Keratinocyte (primary cell): ENCODE results near the gene PRRT1B. TPM values are rescaled to one million over a fixed set of nuclear protein-coding genes. Genes with fewer than 3 reads are reported as not detected.

Experiments
- DNase-seq: peaks from one replicate; pipeline ENCODE4 v3.0.0-alpha.2; 2011; ENCODE audit warnings: low read depth, missing footprints, low spot score
- FAIRE-seq: peaks from 2 replicates; lab custom pipeline; 2011; peaks lifted over from hg19 to GRCh38; lab: Jason Lieb, UNC
- H2AFZ ChIP-seq: 2 replicates; pipeline ENCODE4 v1.6.0; 2012; ENCODE audit warnings: low read length, control low read depth, inconsistent platforms; ENCODE audit not compliant: control insufficient read depth
- H3K27ac ChIP-seq: 2 replicates; pipeline ENCODE4 v1.5.1; 2011; ENCODE audit warnings: low read length; ENCODE audit not compliant: control insufficient read depth, insufficient read depth
- H3K27me3 ChIP-seq: 3 replicates; pipeline ENCODE4 v1.6.0; 2011; ENCODE audit warnings: low read length; ENCODE audit not compliant: control insufficient read depth, insufficient read depth; ENCODE audit errors: extremely low read depth
- H3K36me3 ChIP-seq, 2 experiments: 2 replicates in 1 of 2; 3 replicates in 1 of 2; pipeline ENCODE4 v1.5.1; 2011; ENCODE audit warnings: low read length in 2 of 2, mild to moderate bottlenecking in 1 of 2; ENCODE audit not compliant: control insufficient read depth in 2 of 2, insufficient read depth in 2 of 2; ENCODE audit errors: extremely low read depth in 1 of 2
- H3K4me1 ChIP-seq: 3 replicates; pipeline ENCODE4 v1.5.1; 2011; ENCODE audit warnings: low read length; ENCODE audit not compliant: control insufficient read depth, insufficient read depth; ENCODE audit errors: extremely low read depth
- H3K4me2 ChIP-seq: 3 replicates; pipeline ENCODE4 v1.6.0; 2011; ENCODE audit warnings: low read depth, low read length; ENCODE audit not compliant: control insufficient read depth, insufficient read depth; ENCODE audit errors: extremely low read depth
- H3K4me3 ChIP-seq, 3 experiments: fragments of 200-600 bp in 1 of 3; sonication (generic) in 1 of 3; 2 replicates in 2 of 3; 3 replicates in 1 of 3; pipeline ENCODE4 v1.5.1; 2011 to 2016; ENCODE audit warnings: low read length in 3 of 3, mild to moderate bottlenecking in 3 of 3, control low read depth in 2 of 3, inconsistent platforms in 1 of 3, low read depth in 1 of 3, mixed read lengths in 1 of 3, mixed run types in 1 of 3, moderate library complexity in 1 of 3; ENCODE audit not compliant: control insufficient read depth in 2 of 3, insufficient read depth in 2 of 3; ENCODE audit errors: extremely low read depth in 1 of 3
- H3K79me2 ChIP-seq: 2 replicates; pipeline ENCODE4 v1.6.0; 2012; ENCODE audit warnings: low read length; ENCODE audit not compliant: control insufficient read depth, insufficient read depth
- H3K9ac ChIP-seq: 3 replicates; pipeline ENCODE4 v1.6.0; 2011; ENCODE audit warnings: low read length; ENCODE audit not compliant: control insufficient read depth, insufficient read depth; ENCODE audit errors: extremely low read depth
- H3K9me1 ChIP-seq: 3 replicates; pipeline ENCODE4 v1.6.0; 2011; ENCODE audit warnings: low read length; ENCODE audit not compliant: control insufficient read depth, insufficient read depth; ENCODE audit errors: extremely low read depth
- H3K9me3 ChIP-seq: 2 replicates; pipeline ENCODE4 v1.5.1; 2012; ENCODE audit warnings: low read depth, low read length; ENCODE audit not compliant: control insufficient read depth
- H4K20me1 ChIP-seq: 3 replicates; pipeline ENCODE4 v1.6.0; 2011; ENCODE audit warnings: low read length; ENCODE audit not compliant: control insufficient read depth, insufficient read depth; ENCODE audit errors: extremely low read depth
- CTCF ChIP-seq, 3 experiments: IDR thresholded peaks in 1 of 3; conservative IDR thresholded peaks in 1 of 3; optimal IDR thresholded peaks in 1 of 3; 2 replicates in 2 of 3; 3 replicates in 1 of 3; pipeline versions ENCODE3 to v1.5.1; 2011; ENCODE audit warnings: low read length in 3 of 3, mild to moderate bottlenecking in 3 of 3, moderate library complexity in 2 of 3, control low read depth in 1 of 3, inconsistent platforms in 1 of 3; ENCODE audit not compliant: insufficient read depth in 2 of 3; ENCODE audit errors: extremely low read depth in 1 of 3
- EZH2 ChIP-seq: IDR thresholded peaks from one replicate; pipeline ENCODE4 v1.6.1; 2012; ENCODE audit warnings: inconsistent platforms, mild to moderate bottlenecking, low read length, moderate library complexity
- dilution Hi-C: fragments of 300-500 bp; cut with MboI; formaldehyde crosslinking; loops from one replicate; pipeline ENCODE4 v1.7.0; 2020; ENCODE audit warnings: low sequenced_read_pairs; ENCODE audit not compliant: extremely low pct_ligation_motif_present
- polyA plus RNA-seq, 5 experiments: library from polyadenylated mRNA; depleted of rRNA in 3 of 5; stranded (reverse) in 3 of 5; stranded (forward) in 1 of 5; unstranded in 1 of 5; fragments of >200 nt; gene quantifications; 1 replicate in 1 of 5; 2 replicates in 3 of 5; 3 replicates in 1 of 5; pipeline versions ENCODE4 v1.2.1 to v1.2.3, GENCODE V29; 2011 to 2012; ENCODE audit warnings: missing spikeins in 2 of 5, low read depth in 1 of 5, low replicate concordance in 1 of 5

PRRT1B gene
- polyA plus RNA-seq, 1 donor (not counting 4 experiments of a cell fraction or from before 2014, with no cell fraction given): not detected

- Histone ChIP-seq H3K4me1 (peaks cover under 1% of the 10 kb centered on the region), H3K9ac (no peak overlapping the region), H3K4me3 (no peak overlapping the region), H3K79me2 (peaks cover under 1% of the 10 kb centered on the region), H4K20me1 (peaks cover 4% of the 10 kb centered on the region), H3K27me3 (no peaks in the 10 kb centered on the region), H3K4me2 (no peak overlapping the region), H3K9me1 (no peaks in the 10 kb centered on the region), H2AFZ (no peak overlapping the region), H3K27ac (no peak overlapping the region), H3K36me3 (peaks cover 38 to 40% of the 10 kb centered on the region in 2 experiments), H3K9me3 (no peaks in the 10 kb centered on the region)
- TF ChIP-seq CTCF (optimal IDR thresholded peaks at IDR 0.05 in 1 of 3, IDR thresholded peaks at IDR 0.05 in 1 of 3, conservative IDR thresholded peaks at IDR 0.05 in 1 of 3; ENCODE audit: extremely low read depth in 1 of 3, insufficient read depth in 2 of 3, low read length in 3 of 3): no peak
- no peak for TF ChIP-seq EZH2
- DNase-seq (no peak), FAIRE-seq (no peak)
- dilution Hi-C loops: no loop called here
Observed at GRCh38 chr9:131524665-131525315, 20.5 kb upstream of the PRRT1B start.

GRCh38 chr9:131525643-131526565 lies 19.4 kb upstream of the PRRT1B start:
- Histone ChIP-seq H3K27ac (no peak overlapping the region), H3K9me1 (no peaks in the 10 kb centered on the region), H3K4me3 (no peak overlapping the region), H3K9ac (no peak overlapping the region), H3K4me1 (peaks cover 7% of the 10 kb centered on the region), H2AFZ (no peak overlapping the region), H3K27me3 (no peaks in the 10 kb centered on the region), H3K4me2 (no peak overlapping the region), H3K9me3 (no peaks in the 10 kb centered on the region), H3K79me2 (peaks cover 8% of the 10 kb centered on the region), H3K36me3 (peaks cover 31 to 39% of the 10 kb centered on the region in 2 experiments), H4K20me1 (peaks cover 4% of the 10 kb centered on the region)
- TF ChIP-seq CTCF (optimal IDR thresholded peaks at IDR 0.05 in 1 of 3, IDR thresholded peaks at IDR 0.05 in 1 of 3, conservative IDR thresholded peaks at IDR 0.05 in 1 of 3; ENCODE audit: extremely low read depth in 1 of 3, insufficient read depth in 2 of 3, low read length in 3 of 3) (no peak), EZH2 (no peak)
- DNase-seq: no peak
- dilution Hi-C loops: no loop called here
- no peak for FAIRE-seq
